Left kidney (tissue), 8 donors: Measurements from ENCODE around the gene RABEPK. TPM values are rescaled to one million over a fixed set of nuclear protein-coding genes. Genes with fewer than 3 reads are reported as not detected.
"Not testable (repeated sequence)": the region's sequence is repeated elsewhere in the genome, so short reads cannot be mapped to it uniquely, and the experiment has no call there.

Experiments used
- DNase-seq: peaks from one replicate; pipeline ENCODE4 v3.0.0-alpha.2; 2013
- long read RNA-seq, 8 donors: transcript quantifications; one replicate each; lab custom pipeline, GENCODE V29; 2026
- polyA plus RNA-seq: library from polyadenylated mRNA; unstranded; fragments of 120-200 nt; gene quantifications from one replicate; pipeline ENCODE4 v1.2.1, GENCODE V29; 2013; ENCODE audit not compliant: insufficient read length

Gene RABEPK
- 21.1 TPM for polyA plus RNA-seq
- long read RNA-seq, donor 1, partial matches to known transcripts = 0 of 7 reads
- long read RNA-seq, donor 1, other reads (novel, unspliced or antisense) = 0 of 7 reads
- long read RNA-seq, donor 2, partial matches to known transcripts = 527 of 537 reads
- long read RNA-seq, donor 2, other reads (novel, unspliced or antisense) = 0 of 537 reads
- long read RNA-seq, donor 3, partial matches to known transcripts = 0 of 5 reads
- long read RNA-seq, donor 3, other reads (novel, unspliced or antisense) = 0 of 5 reads
- long read RNA-seq, donor 4, partial matches to known transcripts = 26 of 44 reads
- long read RNA-seq, donor 4, other reads (novel, unspliced or antisense) = 18 of 44 reads
- long read RNA-seq, donor 5, transcript RABEPK-204 (9 exons, 1,466 nt) = minor isoform, 6 of 631 reads
- long read RNA-seq, donor 5, transcript RABEPK-202 (8 exons, 1,504 nt) = major isoform, 7 of 631 reads
- long read RNA-seq, donor 5, partial matches to known transcripts = 325 of 631 reads
- long read RNA-seq, donor 5, other reads (novel, unspliced or antisense) = 292 of 631 reads
- long read RNA-seq, donor 6, partial matches to known transcripts = 284 of 418 reads
- long read RNA-seq, donor 6, other reads (novel, unspliced or antisense) = 128 of 418 reads
- long read RNA-seq, donor 7, transcript RABEPK-204 (9 exons, 1,466 nt) = major isoform, 6 of 700 reads
- long read RNA-seq, donor 7, partial matches to known transcripts = 391 of 700 reads
- long read RNA-seq, donor 7, other reads (novel, unspliced or antisense) = 299 of 700 reads
- long read RNA-seq, donor 8, partial matches to known transcripts = 412 of 557 reads
- long read RNA-seq, donor 8, other reads (novel, unspliced or antisense) = 141 of 557 reads

- DNase-seq = peak; percentile 94
These were observed at the start of gene RABEPK for GRCh38 chr9:125200216-125201047. Gene RABEPK, plus strand, starts transcription at chr9:125200542. Its CDS starts 2,472 bp downstream, at chr9:125203014.

GRCh38 chr9:125151730-125152129, 48.6 kb upstream of the RABEPK start:
- no peak for DNase-seq

- DNase-seq = no peak
These were observed 46.5 kb upstream of the RABEPK start for GRCh38 chr9:125153712-125154367.

- DNase-seq = no peak
These were observed 43.8 kb upstream of the RABEPK start for GRCh38 chr9:125156551-125156950.

- DNase-seq = no peak
These were observed 39.6 kb upstream of the RABEPK start for GRCh38 chr9:125160750-125161149.

- DNase-seq = no peak
These were observed 38.9 kb upstream of the RABEPK start for GRCh38 chr9:125161284-125161918.

GRCh38 chr9:125162891-125163290, 37.5 kb upstream of the RABEPK start:
- DNase-seq = not testable (repeated sequence)

GRCh38 chr9:125166762-125167161, 33.6 kb upstream of the RABEPK start:
- DNase-seq = no peak

GRCh38 chr9:125169895-125170294, 30.4 kb upstream of the RABEPK start:
- DNase-seq = no peak

- no peak for DNase-seq
These were observed 28.1 kb upstream of the RABEPK start for GRCh38 chr9:125172031-125172755.

GRCh38 chr9:125176636-125177035, 23.7 kb upstream of the RABEPK start:
- no peak for DNase-seq

GRCh38 chr9:125177888-125178287, 22.5 kb upstream of the RABEPK start:
- no peak for DNase-seq

GRCh38 chr9:125179776-125180175, 20.6 kb upstream of the RABEPK start:
- not testable (repeated sequence) for DNase-seq

GRCh38 chr9:125180876-125181275, 19.5 kb upstream of the RABEPK start:
- DNase-seq = no peak

GRCh38 chr9:125181756-125182155, 18.6 kb upstream of the RABEPK start:
- not testable (repeated sequence) for DNase-seq

- DNase-seq = no peak
These were observed 17.3 kb upstream of the RABEPK start for GRCh38 chr9:125183054-125183453.

- no peak for DNase-seq
These were observed 16.8 kb upstream of the RABEPK start for GRCh38 chr9:125183561-125183960.

GRCh38 chr9:125189011-125189360, 11.4 kb upstream of the RABEPK start:
- DNase-seq = no peak

- peak; percentile 94 for DNase-seq
These were observed 10.7 kb upstream of the RABEPK start, which contains the start of gene PPP6C for GRCh38 chr9:125189361-125190289. Gene PPP6C, minus strand, starts transcription at chr9:125189803. Its CDS starts 85 bp downstream, at chr9:125189718.
